RWPE1 (cell line): Measurements from ENCODE around the gene UBE2D1.

Experiments used
- CTCF ChIA-PET: fragments of 350-600 bp; sonication (Branson Sonifier 250); formaldehyde crosslinking; extraction: SDS; loops from one replicate; lab custom pipeline; 2021; lab: Yijun Ruan, JAX
- POLR2A ChIA-PET: fragments of 400-600 bp; formaldehyde crosslinking; extraction: SDS; loops from one replicate; lab custom pipeline; 2020; ENCODE audit warnings: antibody characterized with exemption; ENCODE audit not compliant: low non-redundant PET; lab: Yijun Ruan, JAX
- DNase-seq: peaks from one replicate; pipeline ENCODE4 v3.0.0; 2012; ENCODE audit warnings: low spot score
- H3K27ac ChIP-seq: fragments of 450-650 bp; 2 replicates; pipeline ENCODE4 v1.5.1; 2017
- TF ChIP-seq, protein P1 (sequence below): fragments of 450-650 bp; conservative IDR thresholded peaks from 2 replicates; pipeline ENCODE4 v1.5.1; 2017; ENCODE audit warnings: low read depth, mild to moderate bottlenecking

UBE2D1 gene

DNA sequence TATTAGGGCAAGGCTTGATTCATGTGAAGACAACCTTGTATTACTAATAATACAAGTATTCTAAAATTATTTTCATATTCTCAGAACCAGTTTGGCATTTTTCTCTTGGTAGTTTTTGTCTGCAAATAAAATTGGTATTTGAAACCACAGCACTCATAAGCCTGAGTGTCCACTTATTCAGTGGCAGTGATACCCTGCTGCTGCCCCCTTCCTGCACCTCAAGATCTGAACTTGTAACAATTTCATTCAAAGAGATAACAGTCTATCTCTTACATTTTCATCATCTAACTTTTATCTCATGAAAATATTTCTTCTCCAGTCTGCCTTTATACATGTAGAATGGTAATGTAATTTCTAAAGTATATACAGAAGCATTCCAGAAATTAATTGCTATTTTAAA is 59.7 kb downstream of the UBE2D1 start:
- ChIA-PET POLR2A (no interaction called here), CTCF (no interaction called here)
- no peak for DNase-seq
- TF ChIP-seq, protein P1, sequence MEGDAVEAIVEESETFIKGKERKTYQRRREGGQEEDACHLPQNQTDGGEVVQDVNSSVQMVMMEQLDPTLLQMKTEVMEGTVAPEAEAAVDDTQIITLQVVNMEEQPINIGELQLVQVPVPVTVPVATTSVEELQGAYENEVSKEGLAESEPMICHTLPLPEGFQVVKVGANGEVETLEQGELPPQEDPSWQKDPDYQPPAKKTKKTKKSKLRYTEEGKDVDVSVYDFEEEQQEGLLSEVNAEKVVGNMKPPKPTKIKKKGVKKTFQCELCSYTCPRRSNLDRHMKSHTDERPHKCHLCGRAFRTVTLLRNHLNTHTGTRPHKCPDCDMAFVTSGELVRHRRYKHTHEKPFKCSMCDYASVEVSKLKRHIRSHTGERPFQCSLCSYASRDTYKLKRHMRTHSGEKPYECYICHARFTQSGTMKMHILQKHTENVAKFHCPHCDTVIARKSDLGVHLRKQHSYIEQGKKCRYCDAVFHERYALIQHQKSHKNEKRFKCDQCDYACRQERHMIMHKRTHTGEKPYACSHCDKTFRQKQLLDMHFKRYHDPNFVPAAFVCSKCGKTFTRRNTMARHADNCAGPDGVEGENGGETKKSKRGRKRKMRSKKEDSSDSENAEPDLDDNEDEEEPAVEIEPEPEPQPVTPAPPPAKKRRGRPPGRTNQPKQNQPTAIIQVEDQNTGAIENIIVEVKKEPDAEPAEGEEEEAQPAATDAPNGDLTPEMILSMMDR, result no peak
- no peak overlapping the region for H3K27ac ChIP-seq

DNA sequence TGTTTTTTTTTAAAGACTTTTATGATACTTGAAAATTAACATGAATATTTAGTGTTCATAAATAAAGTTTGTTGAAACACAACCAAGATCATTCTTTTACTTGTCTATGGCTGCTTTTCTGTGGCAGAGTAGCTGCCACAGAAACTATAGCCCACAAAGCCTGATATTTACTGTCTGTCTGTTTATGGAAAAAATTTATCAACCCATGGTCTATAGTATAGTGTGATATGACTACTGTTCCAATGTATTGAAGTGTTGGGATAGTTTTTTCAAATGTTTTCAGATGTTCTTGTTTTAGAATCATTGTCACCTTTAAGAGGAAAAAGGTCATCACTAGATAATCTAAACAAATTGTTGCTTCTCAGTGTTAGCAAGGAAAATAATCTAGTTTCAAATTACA is 61.3 kb downstream of the UBE2D1 start:
- POLR2A ChIA-PET, result no interaction called here
- DNase-seq, result no peak
- TF ChIP-seq, protein P1, result no peak
- CTCF ChIA-PET, result no interaction called here
- H3K27ac ChIP-seq, result no peak overlapping the region

DNA sequence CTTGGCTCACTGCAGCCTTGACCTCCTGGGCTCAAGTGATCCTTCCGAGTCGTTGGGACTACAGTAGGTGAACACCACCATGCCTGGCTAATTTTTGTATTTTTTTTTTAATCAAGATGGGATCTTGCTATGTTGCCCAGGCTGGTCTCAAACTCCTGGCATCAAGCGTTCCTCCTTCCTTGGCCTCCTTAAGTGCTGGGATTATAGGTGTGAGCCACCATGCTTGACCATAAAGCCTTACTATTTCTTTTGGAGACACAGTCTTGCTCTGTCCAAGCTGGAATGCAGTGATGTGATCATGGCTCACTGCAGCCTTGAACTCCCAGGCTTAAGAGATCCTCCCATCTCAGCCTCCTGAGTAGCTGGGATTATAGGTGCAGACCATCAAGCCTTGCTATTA is 63.0 kb downstream of the UBE2D1 start:
- CTCF ChIA-PET, result interaction anchor here (0.6 to 0.8 kb wide), 2 partner anchors 221 to 384 kb away, joined by 4 to 7 read pairs; no protein-coding TSS in a partner anchor
- POLR2A ChIA-PET, result no interaction called here

DNA sequence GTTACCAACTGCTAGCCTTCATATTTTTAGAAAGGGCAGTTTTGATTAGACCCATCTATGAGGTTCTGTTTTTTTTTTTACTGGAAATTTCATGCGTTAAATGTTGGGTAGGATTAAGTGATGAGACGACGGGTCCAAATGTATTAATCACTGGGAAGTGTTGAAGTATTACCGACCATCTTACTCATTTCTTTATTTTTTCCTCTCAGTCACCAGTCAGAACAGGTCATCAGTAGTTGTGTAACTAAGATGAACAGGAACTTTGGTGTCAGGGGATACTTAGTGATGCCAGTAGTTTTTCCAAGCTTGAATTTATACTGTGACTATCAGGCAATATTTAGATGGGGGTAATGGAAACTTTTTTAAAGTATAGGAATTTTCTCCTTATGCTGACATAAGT is 64.6 kb downstream of the UBE2D1 start:
- ChIA-PET POLR2A (no interaction called here), CTCF (interaction anchor here (0.5 to 1.4 kb wide), 3 partner anchors 10 to 59 kb away, joined by 3 to 5 read pairs (median 4); partner anchors contain the start of gene TFAM)
- TF ChIP-seq, protein P1, result no peak
- DNase-seq, result peak; percentile 40
- H3K27ac ChIP-seq, result no peak overlapping the region

More for the DNA sequence above, 63.0 kb downstream of the UBE2D1 start:
- TF ChIP-seq, protein P1, result no peak
- DNase-seq, result no peak
- H3K27ac ChIP-seq, result no peak overlapping the region

DNA sequence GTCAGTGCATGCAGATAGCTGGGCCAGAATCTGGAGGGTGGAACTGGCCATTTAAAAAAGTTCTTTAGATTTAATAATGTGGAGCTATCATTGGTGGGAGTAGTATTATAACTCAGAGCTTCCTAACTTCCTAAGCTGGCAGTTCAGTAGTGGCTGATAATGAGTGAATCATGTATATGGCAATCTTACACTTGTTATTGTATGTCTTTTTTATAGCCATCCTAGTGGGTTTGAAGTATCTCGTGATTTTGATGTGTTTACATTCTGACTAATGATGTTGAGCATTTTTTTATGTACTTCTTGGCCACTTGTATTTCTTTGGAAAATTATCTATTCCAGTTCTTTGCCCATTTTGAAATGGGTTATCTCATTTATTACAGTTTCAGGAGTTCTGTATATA is 65.8 kb downstream of the UBE2D1 start:
- TF ChIP-seq, protein P1, result no peak
- H3K27ac ChIP-seq, result no peak overlapping the region
- ChIA-PET CTCF (interaction anchor here (1.4 kb wide), 1 partner anchor 15 kb away, joined by 5 read pairs; the partner anchor contains the start of gene TFAM), POLR2A (no interaction called here)
- no peak for DNase-seq

DNA sequence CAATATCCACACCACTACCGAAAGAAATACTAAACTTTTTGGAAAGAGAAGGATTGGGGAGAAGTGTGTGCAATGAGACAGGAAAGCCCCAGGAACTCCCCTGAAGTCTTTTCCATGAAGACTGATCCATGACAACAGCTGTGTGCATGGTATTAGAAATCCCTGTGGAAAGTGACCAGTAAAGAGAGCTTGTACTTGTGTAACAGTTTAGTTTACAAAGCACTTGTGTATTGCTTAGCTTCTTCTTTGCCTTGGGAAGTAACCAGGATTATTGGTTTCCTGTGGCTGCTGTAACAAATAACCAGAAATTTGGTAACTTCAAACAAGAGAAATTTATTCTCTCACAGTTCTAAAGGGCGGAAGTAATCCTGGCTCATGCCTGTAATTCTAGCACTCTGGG is 69.2 kb downstream of the UBE2D1 start:
- DNase-seq, result no peak
- POLR2A ChIA-PET, result no interaction called here
- TF ChIP-seq, protein P1, result no peak
- CTCF ChIA-PET, result interaction anchor here (0.5 to 0.7 kb wide), 2 partner anchors 11 to 19 kb away, joined by 3 read pairs; no protein-coding TSS in a partner anchor
- no peak overlapping the region for H3K27ac ChIP-seq
